Parathyroid adenoma (tissue), 2 donors: ENCODE results near the gene CPNE1.

ENCODE experiments used
- H2AFZ ChIP-seq: fragments of 300-600 bp; sonication (generic); one replicate; pipeline ENCODE4 v1.7.0; 2017; ENCODE audit warnings: antibody characterized with exemption, mild to moderate bottlenecking
- H3K27ac ChIP-seq: fragments of 300-600 bp; sonication (generic); one replicate; pipeline ENCODE4 v1.7.0; 2017
- H3K27me3 ChIP-seq: fragments of 300-600 bp; sonication (generic); one replicate; pipeline ENCODE4 v1.7.0; 2017; ENCODE audit warnings: low read length; ENCODE audit not compliant: control insufficient read depth, insufficient read depth
- H3K36me3 ChIP-seq: fragments of 300-600 bp; sonication (generic); one replicate; pipeline ENCODE4 v1.7.0; 2017; ENCODE audit warnings: low read length; ENCODE audit not compliant: control insufficient read depth, insufficient read depth
- H3K4me1 ChIP-seq: fragments of 300-600 bp; sonication (generic); one replicate; pipeline ENCODE4 v1.7.0; 2017; ENCODE audit warnings: control low read depth
- H3K4me2 ChIP-seq: fragments of 300-600 bp; sonication (generic); one replicate; pipeline ENCODE4 v1.7.0; 2017; ENCODE audit warnings: low read length
- H3K4me3 ChIP-seq: fragments of 300-600 bp; sonication (generic); one replicate; pipeline ENCODE4 v1.7.0; 2017; ENCODE audit warnings: low read depth, low read length
- H3K79me2 ChIP-seq: fragments of 300-600 bp; sonication (generic); one replicate; pipeline ENCODE4 v1.7.0; 2017; ENCODE audit warnings: control low read depth
- H3K9ac ChIP-seq: fragments of 300-600 bp; sonication (generic); one replicate; pipeline ENCODE4 v1.7.0; 2017; ENCODE audit warnings: mild to moderate bottlenecking
- H3K9me3 ChIP-seq: fragments of 300-600 bp; sonication (generic); one replicate; pipeline ENCODE4 v1.7.0; 2017; ENCODE audit warnings: low read length; ENCODE audit not compliant: control insufficient read depth
- CTCF ChIP-seq: fragments of 300-600 bp; sonication (generic); IDR thresholded peaks from one replicate; pipeline ENCODE4 v1.7.0; 2017; ENCODE audit warnings: antibody characterized with exemption, mild to moderate bottlenecking
- donor health status: primary hyperparathyroidism.

Gene CPNE1

GRCh38 chr20:35597186-35597585, 67.5 kb downstream of the CPNE1 start:
- Histone ChIP-seq H3K79me2 (no peaks in the 10 kb centered on the region), H3K9ac (no peak overlapping the region), H3K4me1 (no peaks in the 10 kb centered on the region), H3K27ac (no peak overlapping the region), H3K4me2 (no peak overlapping the region), H3K9me3 (no peaks in the 10 kb centered on the region), H3K36me3 (no peaks in the 10 kb centered on the region), H2AFZ (no peak overlapping the region), H3K4me3 (no peak overlapping the region), H3K27me3 (no peaks in the 10 kb centered on the region)
- TF ChIP-seq CTCF, result no peak

DNA sequence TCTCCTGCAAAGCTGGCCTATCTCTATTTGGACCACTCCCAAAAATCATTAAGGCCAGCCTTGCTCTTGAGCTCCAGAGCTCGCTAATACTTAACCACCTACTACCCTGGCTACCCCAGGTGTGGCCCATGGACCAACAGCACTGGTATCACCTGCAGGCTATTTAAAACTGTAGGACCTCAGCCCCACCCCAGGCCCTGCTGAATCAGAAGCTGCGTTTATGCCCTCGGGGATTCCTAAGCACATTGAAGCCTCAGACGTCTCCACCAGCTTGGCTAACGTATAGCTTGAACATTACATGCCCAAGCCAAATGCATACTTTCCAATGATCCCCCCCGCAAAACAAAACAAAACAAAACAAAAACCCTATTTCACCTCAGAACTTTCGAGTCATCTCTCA, 68.8 kb downstream of the CPNE1 start:
- no peak overlapping the region for H3K4me3 ChIP-seq
- no peaks in the 10 kb centered on the region for H3K27me3 ChIP-seq
- no peak overlapping the region for H3K27ac ChIP-seq
- H2AFZ ChIP-seq, result no peak overlapping the region
- no peak overlapping the region for H3K4me2 ChIP-seq
- no peaks in the 10 kb centered on the region for H3K79me2 ChIP-seq
- no peaks in the 10 kb centered on the region for H3K4me1 ChIP-seq
- TF ChIP-seq CTCF, result no peak
- H3K9ac ChIP-seq, result no peak overlapping the region
- H3K9me3 ChIP-seq, result no peaks in the 10 kb centered on the region
- no peaks in the 10 kb centered on the region for H3K36me3 ChIP-seq

DNA sequence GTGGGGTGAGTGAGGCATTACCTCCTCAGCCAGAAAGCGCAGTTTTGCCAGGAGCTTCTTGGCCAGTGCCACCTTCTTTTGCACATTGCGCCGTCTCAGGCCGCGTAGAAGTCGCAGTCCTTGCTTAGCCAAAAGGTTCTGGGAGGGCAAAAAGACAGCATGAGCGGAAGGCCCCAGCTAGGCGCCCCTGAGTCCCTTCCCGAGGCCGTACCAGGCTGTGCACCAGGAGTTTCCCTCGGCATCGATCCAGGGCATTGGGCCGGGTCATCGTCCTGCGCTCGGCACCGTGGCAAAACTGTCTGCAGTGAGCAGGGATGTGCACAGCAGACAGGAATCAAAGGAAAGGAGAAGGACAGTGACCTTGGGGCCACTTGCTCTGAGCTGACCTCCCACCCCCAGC, 69.2 kb downstream of the CPNE1 start:
- H3K9ac ChIP-seq, result no peak overlapping the region
- no peak overlapping the region for H3K27ac ChIP-seq
- H2AFZ ChIP-seq, result no peak overlapping the region
- H3K4me1 ChIP-seq, result no peaks in the 10 kb centered on the region
- no peaks in the 10 kb centered on the region for H3K9me3 ChIP-seq
- TF ChIP-seq CTCF, result no peak
- H3K36me3 ChIP-seq, result no peaks in the 10 kb centered on the region
- no peaks in the 10 kb centered on the region for H3K79me2 ChIP-seq
- no peak overlapping the region for H3K4me3 ChIP-seq
- no peaks in the 10 kb centered on the region for H3K27me3 ChIP-seq
- no peak overlapping the region for H3K4me2 ChIP-seq

DNA sequence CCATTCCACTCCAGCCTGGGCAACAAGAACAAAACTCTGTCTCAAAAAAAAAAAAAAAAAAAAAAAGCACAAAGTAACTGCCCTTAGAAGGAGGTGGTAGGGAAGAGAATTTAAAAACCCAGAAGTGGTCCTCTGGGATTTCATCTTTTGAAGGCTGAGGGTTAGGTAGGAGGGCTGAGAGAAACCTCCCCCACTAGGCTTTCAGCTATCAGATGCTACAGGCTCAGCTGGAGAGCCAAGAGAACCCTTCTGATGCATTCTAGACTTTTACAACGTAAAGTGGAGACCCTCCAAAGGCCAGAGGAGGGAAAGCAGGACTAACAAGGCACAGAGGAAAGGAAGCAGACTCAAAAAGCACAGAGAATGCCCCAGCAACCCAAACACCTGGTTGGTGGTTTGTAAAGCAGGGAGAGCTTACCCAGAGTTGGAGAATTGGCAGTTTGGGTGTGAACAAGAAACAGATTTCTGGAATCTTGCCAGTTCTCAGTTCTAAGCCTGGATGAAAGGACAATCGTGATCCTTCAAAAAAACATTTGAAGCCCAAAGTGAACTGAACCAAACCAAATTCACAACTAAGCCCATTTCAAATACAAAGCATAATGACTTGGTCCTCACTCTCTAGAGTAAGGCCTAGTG, 72.2 kb downstream of the CPNE1 start:
- no peaks in the 10 kb centered on the region for H3K9me3 ChIP-seq
- H3K4me1 ChIP-seq, result no peaks in the 10 kb centered on the region
- H3K36me3 ChIP-seq, result no peaks in the 10 kb centered on the region
- H3K27ac ChIP-seq, result no peak overlapping the region
- no peak overlapping the region for H3K9ac ChIP-seq
- H3K4me2 ChIP-seq, result no peak overlapping the region
- TF ChIP-seq CTCF, result no peak
- H2AFZ ChIP-seq, result no peak overlapping the region
- H3K4me3 ChIP-seq, result no peak overlapping the region
- no peaks in the 10 kb centered on the region for H3K27me3 ChIP-seq
- no peaks in the 10 kb centered on the region for H3K79me2 ChIP-seq

DNA sequence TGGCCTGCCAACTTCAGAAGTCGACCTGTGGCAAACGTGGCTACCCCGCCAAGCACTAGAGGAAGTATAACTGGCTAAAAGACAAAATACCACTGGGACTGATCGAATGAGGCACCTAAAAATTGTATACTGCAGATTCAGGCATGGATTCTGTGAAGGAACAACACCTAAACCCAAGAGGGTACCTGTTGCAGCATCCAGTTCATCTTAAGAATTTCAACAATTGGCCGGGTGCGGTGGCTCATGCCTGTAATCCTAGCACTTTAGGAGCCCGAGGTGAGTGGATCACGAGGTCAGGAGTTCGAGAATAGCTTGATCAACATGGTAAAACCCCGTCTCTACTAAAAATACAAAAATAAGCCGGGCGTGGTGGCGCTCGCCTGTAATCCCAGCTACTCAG, 76.3 kb downstream of the CPNE1 start:
- Histone ChIP-seq H3K9ac (no peak overlapping the region), H3K27ac (no peak overlapping the region), H3K9me3 (no peaks in the 10 kb centered on the region), H3K4me3 (no peak overlapping the region), H3K36me3 (no peaks in the 10 kb centered on the region), H3K27me3 (no peaks in the 10 kb centered on the region), H3K79me2 (no peaks in the 10 kb centered on the region), H3K4me1 (no peaks in the 10 kb centered on the region), H3K4me2 (no peak overlapping the region), H2AFZ (no peak overlapping the region)
- TF ChIP-seq CTCF, result no peak
